ENCODE data around the gene CPNE5. TPM values are rescaled to one million over a fixed set of nuclear protein-coding genes. Genes with fewer than 3 reads are reported as not detected.

The CPNE5 gene
- total and polyA plus RNA-seq, 9 of the 15 experiments (the other 6 are each of a cell fraction or from before 2014, with no cell fraction given): 0.14 to 1.0 (median 0.46) TPM; not detected in 2

DNA sequence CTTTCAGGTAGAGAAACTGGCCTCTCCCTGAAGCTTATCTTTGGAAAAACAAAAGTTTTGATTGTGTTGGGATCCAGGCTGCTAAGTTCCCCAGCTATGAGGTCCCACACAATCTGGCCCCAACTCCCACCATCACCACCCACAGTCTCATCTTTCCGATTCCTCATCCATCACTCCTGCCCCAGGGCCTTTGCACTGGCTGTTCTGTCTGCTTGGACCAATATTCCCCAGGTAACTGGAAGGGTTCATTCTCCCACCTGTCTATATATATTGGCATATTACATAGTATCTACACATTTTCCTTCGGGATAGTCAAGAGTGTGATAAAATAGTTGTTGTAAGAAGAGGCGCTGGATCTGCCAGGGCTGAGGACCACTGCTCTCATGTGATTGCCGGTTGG, 52.0 kb downstream of the CPNE5 start:
- 0 out of 5 replicates have a peak, but pooled peaks cover 0 to 5% of the 10 kb centered on the region in 2 experiments for H3K4me1 ChIP-seq (replicated peaks in 1 of 2; ENCODE audit: control insufficient read depth in 2 of 2, insufficient read depth in 2 of 2, low read length in 2 of 2)
- H3K27ac ChIP-seq (ENCODE audit: extremely low read depth, low read depth, low read length): no peak overlapping the region
- intact Hi-C loops (cut with micrococcal nuclease) (no loop called here), in situ Hi-C loops (cut with MboI) (no loop called here)
- H3K9me3 ChIP-seq (replicated peaks; ENCODE audit: control insufficient read depth, insufficient read depth, low read depth, low read length): no peaks in the 10 kb centered on the region
- FAIRE-seq: no peak
- DNase-seq (ENCODE audit: extremely low read depth in 1 of 4, low spot score in 3 of 4): no peak
- no peak overlapping the region for H3K9ac ChIP-seq (ENCODE audit: insufficient read depth in 1 of 2, low read depth in 2 of 2, low read length in 2 of 2)
- H3K9me1 ChIP-seq (ENCODE audit: control insufficient read depth, insufficient read depth, low read length): no peaks in the 10 kb centered on the region
- ATAC-seq: no peak
- BruUV-seq (replicated peaks): no TSS peak
- H3K4me3 ChIP-seq: no peak overlapping the region
- H3K4me2 ChIP-seq (ENCODE audit: insufficient read depth, low read length): no peak overlapping the region
- peak; percentile 76; the same call in 1 of the 2 replicates for TF ChIP-seq SMARCA5 (IDR thresholded peaks at IDR 0.05)
- no peak for TF ChIP-seq PCBP2 (IDR thresholded peaks at IDR 0.05; ENCODE audit: low read depth, low read length, poor library complexity, severe bottlenecking)
- TF ChIP-seq HDAC2 (IDR thresholded peaks at IDR 0.05): no peak
- TF ChIP-seq MAFK (IDR thresholded peaks at IDR 0.05; ENCODE audit: low read length): no peak
- TF ChIP-seq FIP1L1 (IDR thresholded peaks at IDR 0.05; ENCODE audit: low read depth, low read length, poor library complexity, severe bottlenecking): no peak
- TF ChIP-seq KDM1A (IDR thresholded peaks at IDR 0.05): peak; percentile 27 to 55; a peak in 2 of 4 replicates
- TF ChIP-seq RCOR1 (IDR thresholded peaks at IDR 0.05; ENCODE audit: borderline replicate concordance in 1 of 2, low read depth in 2 of 2, low read length in 2 of 2): 0 out of 4 replicates have a peak, but pooled peaks of 1 of the 2 experiments have one; percentile 22
- TF ChIP-seq, protein P1, sequence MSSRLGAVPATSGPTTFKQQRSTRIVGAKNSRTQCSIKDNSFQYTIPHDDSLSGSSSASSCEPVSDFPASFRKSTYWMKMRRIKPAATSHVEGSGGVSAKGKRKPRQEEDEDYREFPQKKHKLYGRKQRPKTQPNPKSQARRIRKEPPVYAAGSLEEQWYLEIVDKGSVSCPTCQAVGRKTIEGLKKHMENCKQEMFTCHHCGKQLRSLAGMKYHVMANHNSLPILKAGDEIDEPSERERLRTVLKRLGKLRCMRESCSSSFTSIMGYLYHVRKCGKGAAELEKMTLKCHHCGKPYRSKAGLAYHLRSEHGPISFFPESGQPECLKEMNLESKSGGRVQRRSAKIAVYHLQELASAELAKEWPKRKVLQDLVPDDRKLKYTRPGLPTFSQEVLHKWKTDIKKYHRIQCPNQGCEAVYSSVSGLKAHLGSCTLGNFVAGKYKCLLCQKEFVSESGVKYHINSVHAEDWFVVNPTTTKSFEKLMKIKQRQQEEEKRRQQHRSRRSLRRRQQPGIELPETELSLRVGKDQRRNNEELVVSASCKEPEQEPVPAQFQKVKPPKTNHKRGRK (tag; IDR thresholded peaks at IDR 0.05): no peak
- TF ChIP-seq BCOR (IDR thresholded peaks at IDR 0.05): peak; percentile 69
- peak; percentile 77 for TF ChIP-seq RBM25 (IDR thresholded peaks at IDR 0.05; ENCODE audit: low read depth, low read length, severe bottlenecking)
- H3K27me3 ChIP-seq (ENCODE audit: control insufficient read depth in 2 of 2, insufficient read depth in 2 of 2, low read length in 2 of 2): peaks cover 38 to 41% of the 10 kb centered on the region in 2 experiments
- CTCF ChIA-PET (ENCODE audit: low intra/inter-chr PET ratio): no interaction called here
- POLR2A ChIA-PET: interaction anchor here (0.6 to 1.2 kb wide), 2 partner anchors 10 to 545 kb away, joined by 3 read pairs; no protein-coding TSS in a partner anchor
- H2AFZ ChIP-seq (ENCODE audit: low read depth, low read length): no peak overlapping the region
- no peaks in the 10 kb centered on the region for H3K79me2 ChIP-seq (ENCODE audit: control insufficient read depth, insufficient read depth, low read length)
- WGBS (ENCODE audit: insufficient coverage, low coverage, missing lambda C conversion rate): 24% methylated on average over 4 of the region's 4 CpGs
- no peaks in the 10 kb centered on the region for H3K36me3 ChIP-seq (ENCODE audit: control insufficient read depth, insufficient read depth, low read length)
- H4K20me1 ChIP-seq (replicated peaks; ENCODE audit: control insufficient read depth, insufficient read depth, low read length): no peaks in the 10 kb centered on the region
